HG03066 (cell line): ENCODE results near the gene NELL1.

Experiments
- ATAC-seq: cut with Tn5 transposase; IDR thresholded peaks from one replicate; pipeline ENCODE4 v1.9.1; 2021; ENCODE audit warnings: low read depth; ENCODE audit not compliant: unreplicated experiment

Gene NELL1

DNA sequence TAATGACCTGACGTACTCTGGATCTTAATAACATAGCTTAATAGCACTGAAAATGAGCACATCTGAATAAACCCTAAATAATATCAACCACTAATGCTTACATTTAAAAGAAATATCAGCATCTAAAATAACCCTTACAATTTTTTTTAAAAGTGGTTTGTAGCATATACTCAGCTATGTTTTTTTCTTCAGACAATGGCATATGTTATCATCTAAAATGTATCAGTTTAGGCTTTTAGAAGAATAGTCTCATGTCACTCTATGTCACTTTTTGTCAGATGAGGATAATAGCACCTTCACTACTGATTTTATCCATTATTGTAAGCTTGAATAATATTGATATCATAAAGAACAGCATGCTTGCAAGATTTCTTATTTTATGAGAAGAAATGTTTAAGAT, 868.6 kb downstream of the NELL1 start:
- ATAC-seq = no peak

DNA sequence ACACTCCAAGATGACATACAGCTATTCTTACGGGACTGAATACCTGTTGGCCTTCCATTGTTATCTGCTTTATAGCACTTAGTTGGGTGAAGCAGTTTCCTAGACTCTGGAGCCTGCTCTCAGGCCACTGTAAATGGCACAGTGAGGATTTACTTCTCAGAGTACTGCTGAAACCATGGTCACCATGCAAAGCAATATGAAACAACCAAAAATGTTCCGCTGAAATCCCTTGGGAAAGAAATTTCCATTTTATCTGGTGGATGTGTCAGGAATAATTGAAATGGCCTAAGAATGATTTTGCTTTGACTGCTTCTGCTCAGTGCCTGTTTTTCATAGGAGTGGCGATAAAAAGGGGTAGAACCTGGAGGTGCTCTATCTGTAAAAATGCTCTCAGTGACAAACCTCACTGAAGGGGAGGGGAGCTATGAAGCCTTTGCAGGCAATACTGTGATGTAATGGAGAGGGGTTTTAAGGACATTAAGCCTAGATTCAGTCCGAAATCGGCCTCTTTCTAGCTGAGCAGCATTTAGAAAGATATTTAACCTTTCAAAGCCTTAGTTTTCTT, 871.9 kb downstream of the NELL1 start:
- ATAC-seq = no peak

DNA sequence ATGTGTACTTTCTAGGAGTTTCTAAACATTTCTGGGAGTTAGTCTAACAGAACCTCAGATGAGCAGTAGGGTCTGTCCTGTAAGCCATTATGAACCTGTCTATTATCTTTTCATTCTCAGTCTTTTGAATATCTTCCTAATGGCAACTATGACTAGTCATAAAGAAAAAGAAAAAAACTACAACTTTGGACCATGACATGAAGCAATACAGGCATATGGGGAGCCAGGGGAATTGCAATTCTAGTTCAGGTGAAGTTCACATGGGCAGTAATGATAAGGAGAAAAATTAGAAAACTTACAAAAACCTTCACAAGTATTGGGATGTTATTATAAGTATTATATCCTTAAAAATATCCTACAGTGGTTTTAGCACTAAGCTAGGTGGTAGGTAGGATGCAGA, 874.5 kb downstream of the NELL1 start:
- no peak for ATAC-seq

DNA sequence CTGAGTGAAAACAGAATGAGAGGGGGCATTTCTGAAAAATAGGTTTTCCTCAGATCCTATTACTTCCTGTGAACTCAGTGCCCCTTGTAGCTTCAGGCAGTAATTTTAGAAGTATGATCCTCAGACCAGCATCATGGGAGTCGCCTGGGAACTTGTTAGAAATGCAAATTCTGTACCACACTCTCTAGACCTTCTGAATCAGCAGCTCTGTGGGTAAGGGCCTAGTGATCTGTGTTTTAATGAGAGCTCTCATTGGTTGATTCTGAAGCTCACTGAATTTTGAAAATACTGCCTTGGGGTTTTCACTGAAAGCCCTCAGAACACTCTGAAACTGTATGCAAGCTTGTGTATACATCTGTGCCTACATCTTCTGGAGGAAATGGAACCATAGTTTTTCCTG, 876.3 kb downstream of the NELL1 start:
- no peak for ATAC-seq

DNA sequence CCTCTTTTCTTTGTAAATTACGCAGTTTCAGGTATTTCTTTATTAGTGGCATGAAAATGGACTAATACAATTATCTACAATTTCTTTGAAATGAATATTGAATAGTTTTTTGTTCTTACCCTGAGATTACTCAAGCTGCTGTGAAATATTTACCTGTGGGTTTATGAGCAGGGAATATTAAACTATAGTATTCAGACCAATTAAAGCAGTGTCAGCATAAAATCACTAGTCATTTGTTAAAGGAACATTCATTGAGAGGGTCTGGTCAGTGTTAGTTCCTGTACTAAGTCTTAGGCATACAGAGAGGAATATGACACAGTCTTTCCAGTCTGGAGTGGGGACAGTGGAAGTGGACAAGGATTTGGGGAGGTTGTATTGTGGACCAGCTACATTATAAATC, 877.3 kb downstream of the NELL1 start:
- ATAC-seq = no peak

DNA sequence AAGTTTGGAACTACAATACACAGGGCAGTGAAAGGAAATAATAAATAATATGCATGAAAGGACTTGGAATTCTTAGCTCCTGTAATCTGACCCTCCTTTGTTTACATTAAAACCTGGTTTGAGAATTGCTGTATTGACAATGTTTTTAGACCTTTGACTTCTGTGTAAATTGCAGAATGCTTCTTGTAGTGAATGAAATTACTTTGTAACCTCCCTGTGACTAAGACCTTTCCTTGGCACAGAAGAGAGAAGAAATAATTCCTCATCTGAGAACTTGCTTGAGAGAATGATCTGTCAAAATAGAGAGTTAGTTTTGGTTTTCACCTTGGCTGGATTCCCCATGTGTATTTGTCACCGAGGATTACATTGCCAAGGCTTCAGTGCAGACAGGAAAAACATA, 883.5 kb downstream of the NELL1 start:
- no peak for ATAC-seq

DNA sequence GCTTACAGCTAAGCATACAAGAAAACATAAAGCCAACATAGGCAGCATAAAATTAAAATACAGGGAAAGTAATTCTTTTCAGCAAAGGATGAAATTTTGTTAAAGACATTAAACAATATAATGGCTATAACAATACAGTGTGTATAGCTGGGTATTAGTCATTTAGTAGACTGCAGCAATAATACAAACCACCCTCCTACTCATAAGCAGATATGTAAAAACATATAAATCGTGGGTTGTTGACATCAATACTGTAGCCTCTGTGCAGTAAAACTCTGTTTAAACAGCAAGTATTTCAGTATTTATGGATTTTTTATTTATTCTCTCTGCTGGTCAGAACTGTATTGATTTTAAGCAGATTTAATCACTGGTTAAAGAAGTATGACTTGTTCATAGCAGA, 884.4 kb downstream of the NELL1 start:
- no peak for ATAC-seq

DNA sequence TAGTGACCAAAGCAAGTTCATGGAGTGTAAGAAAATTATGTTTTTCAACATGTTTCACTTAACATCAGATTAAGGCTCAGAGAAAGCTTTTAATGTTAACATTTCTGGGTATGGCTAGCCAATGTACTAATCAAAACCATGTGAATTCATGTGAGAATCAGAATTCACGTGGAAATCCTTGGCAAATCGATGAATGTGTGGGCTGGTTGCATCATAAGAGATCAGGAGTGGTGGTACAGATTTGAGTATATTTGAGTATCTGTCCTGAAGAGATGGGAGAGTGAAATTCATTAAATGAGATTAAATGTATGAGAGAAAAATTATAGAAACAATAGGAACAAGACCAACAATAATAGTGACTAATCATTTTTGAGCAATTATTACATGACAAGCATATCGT, 884.9 kb downstream of the NELL1 start:
- ATAC-seq = no peak

DNA sequence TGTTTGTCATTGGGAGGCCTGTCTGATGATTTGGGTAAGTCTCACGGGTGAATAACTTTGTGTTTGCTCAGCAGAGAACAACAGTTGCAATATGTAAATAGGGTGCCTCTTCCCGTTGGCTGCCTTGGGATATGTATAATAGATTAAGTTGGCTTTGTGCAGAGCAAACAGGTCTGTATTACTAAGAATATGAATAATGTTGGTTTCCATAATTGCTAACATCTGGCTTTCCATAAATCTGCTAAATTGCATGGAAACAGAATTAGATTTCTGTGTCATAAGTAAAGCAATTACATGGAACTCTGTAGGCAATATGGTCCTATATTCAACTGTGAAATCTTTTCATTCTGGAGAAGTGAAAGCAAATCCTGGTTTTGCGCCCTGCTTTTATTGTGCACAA, 887.5 kb downstream of the NELL1 start:
- ATAC-seq = no peak

DNA sequence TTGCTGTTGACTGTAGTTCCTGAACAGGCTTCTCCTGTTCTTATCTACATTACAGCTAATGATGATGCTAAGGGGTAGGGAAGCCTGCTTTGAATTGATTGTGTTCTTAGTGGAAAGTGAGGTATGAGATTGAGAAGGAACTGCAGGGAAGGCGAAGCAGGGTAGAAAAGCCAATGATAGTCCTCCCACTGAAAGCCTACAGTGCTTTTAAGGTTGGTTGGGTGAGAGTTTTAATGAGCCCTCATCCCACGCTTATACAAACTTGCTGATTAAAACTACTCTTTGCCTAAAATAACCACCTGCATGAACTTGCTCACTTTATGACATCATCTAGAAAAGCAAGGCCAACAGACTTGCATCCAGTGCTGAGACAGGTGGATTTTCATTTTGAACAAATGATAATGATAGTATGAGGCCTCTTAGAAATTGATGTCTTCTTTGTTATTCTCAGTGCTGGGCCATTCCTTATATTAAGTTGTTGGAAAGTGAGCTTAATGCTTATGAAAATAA, 891.1 kb downstream of the NELL1 start:
- ATAC-seq = no peak

DNA sequence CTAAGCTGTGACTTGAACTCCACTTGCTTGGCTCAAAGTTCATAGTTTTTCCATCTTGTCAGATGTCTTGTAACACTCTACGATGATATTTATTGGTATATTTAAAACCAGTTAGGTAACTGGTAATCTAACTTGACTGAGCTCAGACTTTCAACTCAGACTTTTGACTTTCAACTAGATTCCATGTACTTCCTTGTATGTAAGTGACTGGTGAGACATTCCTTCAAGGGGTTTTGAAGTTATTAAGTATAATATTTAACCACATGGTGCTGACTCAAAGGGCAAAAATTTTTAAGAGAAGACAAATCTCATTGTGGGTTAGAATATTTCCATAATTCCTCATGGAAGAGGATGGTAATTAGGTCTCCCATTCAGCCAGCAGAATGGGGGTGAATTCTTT, 892.2 kb downstream of the NELL1 start:
- ATAC-seq = no peak

DNA sequence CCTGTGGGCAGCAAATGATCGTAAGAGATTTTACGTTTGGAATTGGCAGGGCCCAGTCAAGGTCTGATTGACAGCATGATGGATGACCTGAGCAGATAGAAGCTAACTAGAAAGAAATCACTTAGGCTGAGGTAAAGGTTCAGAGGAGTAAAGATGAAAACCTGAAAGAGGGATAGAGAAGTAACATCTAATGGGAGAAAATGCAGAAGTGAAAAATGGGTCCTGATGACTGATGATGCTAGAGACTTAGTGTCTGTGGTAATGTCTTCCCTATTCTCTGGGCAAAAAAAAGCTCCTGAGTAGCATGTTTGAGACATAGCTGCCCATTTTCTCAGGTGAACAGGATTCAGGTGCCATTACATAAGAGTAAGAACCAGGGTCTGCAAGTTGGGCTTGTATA, 894.7 kb downstream of the NELL1 start:
- ATAC-seq = no peak

DNA sequence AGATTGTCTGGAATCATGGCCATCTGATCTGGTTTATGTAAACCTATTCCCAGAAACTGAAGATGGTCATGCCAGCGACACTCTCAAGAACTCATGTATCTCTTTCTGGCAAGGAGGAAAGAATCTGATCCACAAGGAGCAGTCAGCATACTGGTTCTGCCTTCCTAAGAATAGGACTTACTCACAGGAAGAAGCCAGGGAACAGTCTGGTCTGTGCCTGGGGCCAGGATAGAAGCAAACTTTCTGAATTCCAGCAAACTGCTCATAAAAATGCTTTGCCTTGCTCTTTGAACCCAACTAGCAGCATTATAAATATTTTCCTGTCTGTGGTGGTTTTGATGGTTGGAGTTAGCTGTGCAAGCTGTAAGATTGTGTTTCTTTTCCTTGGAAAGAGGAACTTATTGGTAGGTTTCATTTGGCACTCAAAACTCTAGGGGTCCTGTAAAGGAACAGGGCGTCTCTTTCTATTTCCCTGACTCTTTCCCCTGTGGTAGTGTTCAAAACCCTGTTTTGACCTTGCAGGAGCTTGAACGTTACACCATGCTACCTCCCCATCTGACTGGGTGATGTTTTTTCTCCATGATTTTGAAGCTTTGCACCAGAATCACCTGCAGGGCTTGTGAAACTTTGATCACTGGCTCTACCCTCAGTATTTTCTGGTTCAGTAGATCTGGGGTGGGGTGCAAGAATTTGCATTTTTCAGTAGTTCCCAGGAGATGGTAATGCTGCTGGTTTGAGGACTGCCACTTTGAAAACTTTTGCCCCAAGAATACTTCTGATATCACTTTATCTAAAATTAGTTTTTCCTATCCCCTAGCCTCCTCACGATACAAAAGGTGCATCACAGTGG, 895.7 kb downstream of the NELL1 start:
- ATAC-seq = no peak

DNA sequence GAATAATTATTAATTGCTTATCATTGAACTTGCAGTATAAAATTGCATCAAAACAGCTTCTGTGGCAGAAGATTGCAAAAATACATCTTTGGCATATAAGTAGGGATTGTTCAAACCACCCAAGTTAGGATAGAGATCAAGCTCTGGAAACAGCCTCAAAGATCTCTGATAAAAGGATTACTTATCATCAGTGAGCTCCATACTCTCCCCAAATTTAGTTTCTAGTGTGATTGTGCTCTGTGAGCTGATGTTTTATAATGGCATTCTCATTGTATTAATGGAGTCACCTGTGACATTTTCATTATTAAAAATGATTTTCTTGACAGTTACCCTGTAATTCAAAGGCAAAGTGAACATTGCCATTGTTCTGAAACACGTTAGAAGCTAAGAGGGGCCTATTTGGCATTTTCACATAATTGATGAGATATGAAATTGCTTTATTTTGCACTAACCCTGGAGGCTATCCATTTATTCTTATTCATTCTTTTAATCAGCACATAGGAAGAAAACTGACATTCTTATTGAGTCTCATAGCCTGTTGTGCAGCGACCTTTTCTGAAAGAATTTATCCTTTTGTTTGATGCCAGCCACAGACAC, 897.2 kb downstream of the NELL1 start:
- no peak for ATAC-seq

DNA sequence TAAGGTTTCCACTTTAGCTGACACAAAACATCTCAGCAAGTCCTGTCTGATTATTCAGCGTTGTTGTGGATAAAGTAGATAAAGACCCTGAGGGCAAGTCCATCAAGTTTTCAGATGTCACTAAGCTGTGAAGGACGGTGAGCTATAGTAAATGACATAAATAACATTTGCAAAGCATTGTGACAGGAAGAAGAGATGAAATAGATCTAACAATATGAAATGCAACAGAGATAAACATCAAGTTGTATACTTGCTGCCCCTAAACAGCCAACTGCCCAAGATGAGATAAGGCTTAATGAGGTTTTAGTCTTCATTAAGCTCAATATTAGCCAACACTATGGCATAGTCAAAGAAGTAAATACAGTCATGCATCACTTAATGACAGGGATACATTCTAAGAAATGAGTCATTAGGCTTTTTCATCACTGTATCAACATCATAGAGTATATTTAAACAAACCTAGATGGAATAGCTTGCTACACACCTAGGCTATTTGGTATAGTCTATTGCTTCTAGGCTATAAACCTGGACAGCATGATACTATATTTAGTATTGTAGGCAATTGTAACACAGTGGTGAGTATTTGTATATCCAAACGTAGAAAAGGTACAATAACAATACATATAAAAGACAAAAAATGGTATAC, 898.4 kb downstream of the NELL1 start:
- ATAC-seq = no peak

DNA sequence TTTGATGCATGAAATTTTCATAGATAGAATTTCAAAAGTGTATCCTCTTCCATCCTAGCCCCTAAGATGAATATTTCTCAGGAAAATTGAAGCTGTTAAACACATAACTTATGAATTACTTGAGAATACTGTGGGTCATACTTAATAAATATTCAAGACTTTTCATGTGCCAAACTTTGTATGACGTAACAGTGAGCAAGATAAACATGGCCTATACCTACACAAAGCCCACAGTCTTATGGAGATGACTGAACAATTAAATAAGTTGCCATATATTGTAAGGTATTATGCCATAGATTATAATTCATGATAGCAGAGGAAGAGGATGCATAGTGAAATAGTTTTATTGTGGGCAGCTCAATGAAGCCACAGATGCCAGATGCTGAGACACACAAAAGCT, 902.8 kb downstream of the NELL1 start:
- ATAC-seq = no peak

DNA sequence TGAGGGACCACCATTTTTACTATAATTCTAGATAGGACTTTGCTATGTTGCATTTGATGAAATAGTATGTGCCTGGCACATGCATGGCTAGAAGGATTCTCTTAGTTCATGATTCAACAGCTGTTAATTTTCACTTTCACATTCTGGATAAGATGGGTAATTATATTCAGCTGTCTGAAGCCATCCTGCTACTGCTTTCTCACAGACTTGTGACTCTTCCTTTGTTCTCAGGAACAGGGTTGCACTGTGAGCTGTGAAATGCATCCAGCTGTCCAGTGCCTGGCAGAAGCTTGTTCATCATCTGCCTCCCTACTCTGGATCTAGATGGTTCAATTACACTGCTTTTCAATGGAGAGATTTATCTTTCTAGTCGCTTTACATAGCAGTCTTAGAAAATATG, 913.4 kb downstream of the NELL1 start:
- ATAC-seq = no peak

DNA sequence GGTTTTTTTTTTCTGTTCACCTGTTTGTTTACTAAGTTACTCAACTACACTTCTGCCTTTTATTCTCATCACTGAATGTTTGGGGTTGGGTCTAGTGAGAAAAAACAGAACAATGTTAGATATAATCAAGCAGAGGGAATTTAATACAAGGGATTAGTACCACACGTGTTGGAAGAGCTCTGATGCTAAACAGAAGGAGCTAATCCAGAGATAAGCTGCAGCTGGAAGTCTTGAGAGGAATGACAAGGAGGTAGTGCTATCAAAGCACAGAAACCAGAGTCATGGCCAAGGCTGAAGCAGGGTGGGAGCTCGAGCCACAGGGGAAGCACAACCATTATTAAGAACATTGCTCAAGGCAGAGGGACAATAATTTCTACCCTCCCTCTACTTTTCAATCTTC, 919.4 kb downstream of the NELL1 start:
- ATAC-seq = no peak

DNA sequence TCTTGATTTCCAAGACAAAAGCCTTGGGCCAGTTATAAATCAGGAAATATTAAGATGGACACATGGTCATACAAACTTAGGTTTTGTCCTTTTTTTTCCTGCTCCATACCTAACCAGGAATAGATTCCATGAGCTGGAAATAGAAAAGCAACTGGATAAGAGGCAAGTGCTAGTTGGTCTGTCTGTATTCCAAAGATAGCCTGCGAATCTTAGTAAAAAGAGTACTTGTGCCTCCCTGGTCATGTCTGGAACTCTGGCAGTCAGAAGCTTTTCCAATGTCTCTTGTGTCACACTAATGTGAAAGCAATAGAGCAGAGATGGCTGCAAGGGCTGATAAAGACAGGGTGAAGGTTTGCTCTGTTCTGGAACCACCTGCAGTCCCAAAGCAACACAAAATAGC, 933.3 kb downstream of the NELL1 start:
- no peak for ATAC-seq

DNA sequence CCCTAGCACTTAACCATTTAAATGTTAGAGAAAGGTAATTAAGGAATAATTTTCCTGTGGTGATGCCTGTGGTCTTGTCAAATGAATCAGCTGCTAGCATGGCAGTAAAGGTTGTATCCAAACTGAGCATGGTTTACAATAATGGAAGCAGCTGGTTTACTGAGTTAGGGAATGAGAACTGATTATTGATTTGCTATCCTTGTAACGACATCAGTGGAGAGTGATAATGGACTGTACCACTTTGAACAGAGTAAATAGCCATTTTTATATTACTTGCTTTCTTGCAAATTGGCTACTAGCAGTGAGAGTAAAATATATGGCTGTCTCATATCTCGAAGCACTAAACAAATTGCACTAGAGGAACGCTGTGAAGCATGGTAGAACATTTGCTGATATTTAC, 934.5 kb downstream of the NELL1 start:
- ATAC-seq = no peak

DNA sequence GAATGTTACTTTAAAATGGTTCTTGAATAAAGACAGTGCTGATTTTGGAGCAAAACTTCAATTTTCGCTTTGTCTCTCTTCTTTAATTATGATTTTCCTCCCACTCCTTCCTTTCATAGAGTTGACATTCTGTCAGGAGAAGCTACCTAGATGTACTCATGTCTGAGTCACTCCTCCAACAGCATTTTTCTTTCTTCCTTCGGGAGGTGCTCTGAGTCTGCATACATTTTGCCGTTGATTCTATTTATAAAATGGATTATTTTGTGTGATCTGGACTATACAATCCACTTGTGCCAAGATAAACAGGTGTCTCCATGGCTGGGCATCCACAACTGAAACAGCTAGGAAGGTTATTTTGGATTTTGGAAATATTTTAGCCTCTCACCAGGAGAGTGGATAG, 935.2 kb downstream of the NELL1 start:
- ATAC-seq = no peak
